GM18517 (cell line): ENCODE data around the gene IGSF8.

ENCODE experiments used
- ATAC-seq: cut with Tn5 transposase; IDR thresholded peaks from one replicate; pipeline ENCODE4 v1.9.1; 2021; ENCODE audit warnings: mild to moderate bottlenecking, moderate library complexity; ENCODE audit not compliant: unreplicated experiment

Gene IGSF8

GRCh38 chr1:160097911-160098851 is at the start of gene IGSF8:
IGSF8 (minus strand) TSS chr1:160098619; CDS start chr1:160098472, 147 bp downstream.
- ATAC-seq = no peak

- ATAC-seq = no peak
Measured at GRCh38 chr1:160148121-160148520, 49.7 kb upstream of the IGSF8 start.

- ATAC-seq = no peak
Measured at GRCh38 chr1:160146107-160146506, 47.7 kb upstream of the IGSF8 start.

- ATAC-seq = no peak
Measured at GRCh38 chr1:160144921-160145320, 46.5 kb upstream of the IGSF8 start.

- ATAC-seq = no peak
Measured at GRCh38 chr1:160143695-160144094, 45.3 kb upstream of the IGSF8 start.

GRCh38 chr1:160139840-160140239 is 41.4 kb upstream of the IGSF8 start:
- no peak for ATAC-seq

GRCh38 chr1:160137216-160137862 is 38.9 kb upstream of the IGSF8 start:
- ATAC-seq = no peak

- ATAC-seq = no peak
Measured at GRCh38 chr1:160136926-160137200, 38.4 kb upstream of the IGSF8 start.

GRCh38 chr1:160136121-160136925 is 37.9 kb upstream of the IGSF8 start:
- no peak for ATAC-seq

- no peak for ATAC-seq
Measured at GRCh38 chr1:160134791-160135572, 36.6 kb upstream of the IGSF8 start.

GRCh38 chr1:160133990-160134770 is 35.8 kb upstream of the IGSF8 start:
- no peak for ATAC-seq

GRCh38 chr1:160131803-160132565 is 33.6 kb upstream of the IGSF8 start:
- no peak for ATAC-seq

- no peak for ATAC-seq
Measured at GRCh38 chr1:160130939-160131338, 32.5 kb upstream of the IGSF8 start.

- no peak for ATAC-seq
Measured at GRCh38 chr1:160130486-160130885, 32.1 kb upstream of the IGSF8 start.

- ATAC-seq = no peak
Measured at GRCh38 chr1:160129966-160130365, 31.5 kb upstream of the IGSF8 start.

GRCh38 chr1:160129558-160129957 is 31.1 kb upstream of the IGSF8 start:
- no peak for ATAC-seq

- ATAC-seq = no peak
Measured at GRCh38 chr1:160129046-160129445, 30.6 kb upstream of the IGSF8 start.

- ATAC-seq = no peak
Measured at GRCh38 chr1:160128636-160129035, 30.2 kb upstream of the IGSF8 start.

- ATAC-seq = no peak
Measured at GRCh38 chr1:160127865-160128523, 29.6 kb upstream of the IGSF8 start.
